ENCODE measurements around the gene NOX3.

Gene NOX3

GRCh38 chr6:155409391-155409790 is 46.2 kb downstream of the NOX3 start:
- H3K9me3 Mint-ChIP-seq: no peaks in the 10 kb centered on the region
- no peaks in the 10 kb centered on the region for H3K4me1 Mint-ChIP-seq (ENCODE audit: low read depth)
- H3K27me3 Mint-ChIP-seq (ENCODE audit: low read depth): no peaks in the 10 kb centered on the region
- no peaks in the 10 kb centered on the region for H3K36me3 Mint-ChIP-seq (ENCODE audit: low read depth)
- H3K27ac Mint-ChIP-seq: no peak overlapping the region
- H3K4me3 Mint-ChIP-seq: no peak overlapping the region

DNA sequence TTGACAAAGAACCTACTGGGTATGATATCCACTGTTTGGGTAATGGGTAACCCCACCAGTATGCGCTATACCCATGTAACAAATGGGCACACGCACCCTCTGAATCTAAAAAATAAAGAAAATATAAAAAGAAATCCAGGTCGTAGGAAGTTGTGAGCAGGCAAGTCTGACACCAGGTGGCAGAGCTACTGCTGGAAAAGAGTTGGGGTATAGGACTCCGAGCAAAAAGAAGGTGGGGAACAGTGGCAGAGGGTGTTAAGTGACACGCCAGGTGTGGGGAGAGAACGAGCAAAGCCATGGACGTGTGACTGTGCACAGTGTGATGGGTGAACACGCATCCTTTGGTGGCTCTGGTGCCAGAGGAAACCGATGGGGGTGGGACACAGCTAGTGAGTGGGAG is 46.7 kb downstream of the NOX3 start:
- Mint-ChIP-seq H3K27me3 (ENCODE audit: low read depth) (no peaks in the 10 kb centered on the region), H3K9me3 (no peaks in the 10 kb centered on the region), H3K4me1 (ENCODE audit: low read depth) (no peaks in the 10 kb centered on the region), H3K36me3 (ENCODE audit: low read depth) (no peaks in the 10 kb centered on the region), H3K4me3 (no peak overlapping the region), H3K27ac (no peak overlapping the region)

- no peaks in the 10 kb centered on the region for H3K27me3 Mint-ChIP-seq (ENCODE audit: low read depth)
- H3K27ac Mint-ChIP-seq: no peak overlapping the region
- H3K36me3 Mint-ChIP-seq (ENCODE audit: low read depth): no peaks in the 10 kb centered on the region
- H3K9me3 Mint-ChIP-seq: no peaks in the 10 kb centered on the region
- no peaks in the 10 kb centered on the region for H3K4me1 Mint-ChIP-seq (ENCODE audit: low read depth)
- H3K4me3 Mint-ChIP-seq: no peak overlapping the region
Measured at GRCh38 chr6:155408231-155408630, 47.4 kb downstream of the NOX3 start.

GRCh38 chr6:155406801-155407200 is 48.8 kb downstream of the NOX3 start:
- H3K9me3 Mint-ChIP-seq: no peaks in the 10 kb centered on the region
- no peak overlapping the region for H3K4me3 Mint-ChIP-seq
- H3K36me3 Mint-ChIP-seq (ENCODE audit: low read depth): no peaks in the 10 kb centered on the region
- H3K27me3 Mint-ChIP-seq (ENCODE audit: low read depth): no peaks in the 10 kb centered on the region
- no peaks in the 10 kb centered on the region for H3K4me1 Mint-ChIP-seq (ENCODE audit: low read depth)
- no peak overlapping the region for H3K27ac Mint-ChIP-seq

DNA sequence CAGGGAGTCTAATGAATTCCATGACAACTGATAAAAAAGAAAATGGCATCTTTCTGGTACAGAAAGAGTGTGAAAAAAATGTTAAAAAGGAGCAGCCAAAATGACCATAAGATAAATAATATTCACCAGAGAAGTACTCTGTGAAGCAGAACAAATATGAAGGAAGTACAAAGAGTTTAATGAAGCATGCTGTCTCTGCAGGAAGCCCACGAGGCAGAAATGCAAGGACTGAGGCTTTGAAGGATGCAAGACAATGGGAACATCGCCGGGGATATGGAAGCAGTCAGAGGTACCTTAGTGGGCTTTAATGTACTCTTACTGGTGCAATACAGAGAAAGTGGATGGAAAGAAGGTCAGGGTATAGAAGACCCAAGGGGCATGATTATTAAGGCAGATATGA is 50.7 kb downstream of the NOX3 start:
- Mint-ChIP-seq H3K27me3 (ENCODE audit: low read depth) (no peaks in the 10 kb centered on the region), H3K27ac (no peak overlapping the region), H3K36me3 (ENCODE audit: low read depth) (no peaks in the 10 kb centered on the region), H3K4me3 (no peak overlapping the region), H3K9me3 (no peaks in the 10 kb centered on the region), H3K4me1 (ENCODE audit: low read depth) (no peaks in the 10 kb centered on the region)

GRCh38 chr6:155402656-155403304 is 52.9 kb downstream of the NOX3 start:
- H3K4me3 Mint-ChIP-seq: no peak overlapping the region
- no peaks in the 10 kb centered on the region for H3K4me1 Mint-ChIP-seq (ENCODE audit: low read depth)
- H3K27me3 Mint-ChIP-seq (ENCODE audit: low read depth): no peaks in the 10 kb centered on the region
- H3K36me3 Mint-ChIP-seq (ENCODE audit: low read depth): no peaks in the 10 kb centered on the region
- no peak overlapping the region for H3K27ac Mint-ChIP-seq
- H3K9me3 Mint-ChIP-seq: no peaks in the 10 kb centered on the region

- Mint-ChIP-seq H3K9me3 (no peaks in the 10 kb centered on the region), H3K27me3 (ENCODE audit: low read depth) (peaks cover 3% of the 10 kb centered on the region), H3K27ac (no peak overlapping the region), H3K4me1 (ENCODE audit: low read depth) (no peaks in the 10 kb centered on the region), H3K4me3 (no peak overlapping the region), H3K36me3 (ENCODE audit: low read depth) (no peaks in the 10 kb centered on the region)
Measured at GRCh38 chr6:155400654-155400965, 55.0 kb downstream of the NOX3 start.

DNA sequence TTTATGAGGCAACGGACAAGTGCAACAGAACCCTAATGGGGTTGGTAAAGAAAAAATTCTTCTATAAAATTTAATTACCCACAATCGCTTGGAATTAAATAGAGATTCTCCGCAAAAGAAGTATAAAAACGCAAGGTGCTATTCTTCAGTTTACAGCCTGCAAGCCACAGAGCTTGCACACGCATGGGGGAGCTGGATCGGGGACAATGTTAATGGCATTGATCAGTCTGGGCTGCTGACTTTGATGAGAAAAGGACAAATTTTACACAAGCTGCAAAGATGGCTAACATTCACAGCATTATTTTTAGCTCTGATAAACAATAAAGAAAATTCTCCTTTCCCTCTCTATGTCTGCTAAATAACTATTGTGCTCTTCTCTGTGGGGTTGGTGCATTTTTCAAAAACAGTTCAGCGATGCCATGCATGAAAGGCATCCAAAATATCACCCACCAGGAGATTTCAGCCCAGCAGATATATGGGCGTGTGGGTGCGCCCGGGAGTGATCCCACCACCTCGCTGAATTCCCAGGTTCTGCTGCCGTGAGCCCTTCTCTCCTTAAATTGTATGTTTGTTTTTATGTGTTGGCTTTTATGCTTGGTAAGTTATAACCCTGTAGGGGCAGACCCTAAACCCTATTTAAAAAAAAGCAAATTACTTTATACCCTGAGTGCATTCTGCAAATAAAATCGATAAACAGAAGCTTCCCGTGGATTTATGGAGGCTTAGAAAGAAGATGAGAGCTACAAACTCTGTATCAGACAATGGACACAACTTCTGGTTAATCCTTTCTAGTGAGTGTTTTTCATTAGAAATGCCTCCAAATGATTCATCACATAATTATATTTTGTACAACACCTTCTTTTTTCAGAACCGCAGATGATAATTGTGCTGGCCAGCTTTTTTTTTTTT is 55.6 kb downstream of the NOX3 start:
- H3K4me1 Mint-ChIP-seq (ENCODE audit: low read depth): no peaks in the 10 kb centered on the region
- no peak overlapping the region for H3K4me3 Mint-ChIP-seq
- H3K27me3 Mint-ChIP-seq (ENCODE audit: low read depth): peaks cover 4% of the 10 kb centered on the region
- H3K36me3 Mint-ChIP-seq (ENCODE audit: low read depth): no peaks in the 10 kb centered on the region
- H3K9me3 Mint-ChIP-seq: no peaks in the 10 kb centered on the region
- no peak overlapping the region for H3K27ac Mint-ChIP-seq

- H3K36me3 Mint-ChIP-seq (ENCODE audit: low read depth): no peaks in the 10 kb centered on the region
- H3K27me3 Mint-ChIP-seq (ENCODE audit: low read depth): peaks cover 4% of the 10 kb centered on the region
- H3K9me3 Mint-ChIP-seq: no peaks in the 10 kb centered on the region
- H3K27ac Mint-ChIP-seq: no peak overlapping the region
- H3K4me3 Mint-ChIP-seq: no peak overlapping the region
- H3K4me1 Mint-ChIP-seq (ENCODE audit: low read depth): no peaks in the 10 kb centered on the region
Measured at GRCh38 chr6:155399062-155399744, 56.4 kb downstream of the NOX3 start.

GRCh38 chr6:155398701-155399061 is 57.0 kb downstream of the NOX3 start:
- Mint-ChIP-seq H3K4me3 (no peak overlapping the region), H3K36me3 (ENCODE audit: low read depth) (no peaks in the 10 kb centered on the region), H3K4me1 (ENCODE audit: low read depth) (no peaks in the 10 kb centered on the region), H3K27me3 (ENCODE audit: low read depth) (peaks cover 4% of the 10 kb centered on the region), H3K9me3 (no peaks in the 10 kb centered on the region), H3K27ac (no peak overlapping the region)

DNA sequence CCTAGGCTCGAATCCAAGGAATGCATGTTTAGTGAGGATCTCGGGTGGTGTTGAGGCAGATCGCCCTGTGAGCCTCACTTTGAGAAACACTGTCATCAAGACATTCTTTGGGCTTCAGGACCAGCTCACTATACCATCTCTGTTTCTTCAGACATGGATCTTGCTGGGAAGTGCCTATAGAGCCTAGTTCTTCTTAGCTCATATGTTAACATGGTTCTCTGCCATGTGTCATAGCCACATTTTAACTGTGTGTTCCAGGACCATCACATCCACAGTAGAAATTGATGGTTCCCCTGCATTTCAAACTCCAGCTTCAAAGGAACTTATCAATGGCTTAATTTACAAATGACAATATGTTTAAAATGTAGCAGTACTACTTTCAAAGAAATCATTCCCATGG is 57.4 kb downstream of the NOX3 start:
- no peaks in the 10 kb centered on the region for H3K4me1 Mint-ChIP-seq (ENCODE audit: low read depth)

DNA sequence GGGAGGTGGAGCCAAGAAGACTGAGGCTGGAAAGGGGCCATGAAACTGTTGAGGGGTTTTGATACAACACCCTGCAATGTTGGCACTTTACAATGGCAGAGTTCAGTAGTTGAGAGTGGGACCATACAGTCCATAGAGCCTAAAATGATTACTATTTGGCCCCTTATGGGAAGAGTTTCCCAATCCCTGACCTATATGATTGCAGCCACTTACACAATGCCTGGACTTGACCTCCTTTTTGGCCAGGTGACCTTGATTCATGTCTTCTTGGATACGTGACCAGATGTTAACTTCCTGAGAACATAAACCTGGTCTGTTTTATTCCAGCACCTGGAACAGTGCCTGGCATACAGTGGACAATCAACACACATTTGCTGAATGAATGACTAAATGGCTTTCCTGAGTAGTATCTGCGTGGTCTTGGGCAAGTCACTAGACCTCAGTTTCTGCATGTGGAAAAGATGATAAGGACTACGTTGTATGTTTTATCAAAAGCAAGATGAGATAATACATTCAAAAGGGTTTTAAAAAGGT is 58.4 kb downstream of the NOX3 start:
- Mint-ChIP-seq H3K36me3 (ENCODE audit: low read depth) (no peaks in the 10 kb centered on the region), H3K27ac (no peak overlapping the region), H3K4me3 (no peak overlapping the region)

More for the DNA sequence above, 57.4 kb downstream of the NOX3 start:
- Mint-ChIP-seq H3K4me3 (no peak overlapping the region), H3K9me3 (no peaks in the 10 kb centered on the region), H3K27ac (no peak overlapping the region), H3K27me3 (ENCODE audit: low read depth) (peaks cover 4% of the 10 kb centered on the region), H3K36me3 (ENCODE audit: low read depth) (no peaks in the 10 kb centered on the region)

DNA sequence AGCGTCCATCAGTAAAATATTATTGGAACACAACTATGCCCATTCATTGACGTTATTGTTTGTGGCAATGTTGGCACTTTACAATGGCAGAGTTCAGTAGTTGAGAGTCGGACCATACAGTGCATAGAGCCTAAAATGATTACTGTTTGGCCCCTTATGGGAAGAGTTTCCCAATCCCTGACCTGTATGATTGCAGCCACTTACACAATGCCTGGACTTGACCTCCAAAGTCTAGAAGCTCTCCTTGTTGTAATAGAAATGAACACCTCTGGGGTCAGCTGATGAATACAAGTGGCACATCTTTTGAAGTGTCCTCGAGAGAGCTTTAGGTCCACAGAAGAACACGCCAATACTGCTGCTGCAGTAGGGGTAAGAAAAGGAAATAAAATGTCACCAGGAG is 59.0 kb downstream of the NOX3 start:
- Mint-ChIP-seq H3K27me3 (ENCODE audit: low read depth) (peaks cover 4% of the 10 kb centered on the region), H3K27ac (no peak overlapping the region), H3K36me3 (ENCODE audit: low read depth) (no peaks in the 10 kb centered on the region), H3K9me3 (no peaks in the 10 kb centered on the region), H3K4me1 (ENCODE audit: low read depth) (no peaks in the 10 kb centered on the region), H3K4me3 (no peak overlapping the region)

More for the DNA sequence above, 58.4 kb downstream of the NOX3 start:
- peaks cover 4% of the 10 kb centered on the region for H3K27me3 Mint-ChIP-seq (ENCODE audit: low read depth)
- no peaks in the 10 kb centered on the region for H3K9me3 Mint-ChIP-seq
- H3K4me1 Mint-ChIP-seq (ENCODE audit: low read depth): no peaks in the 10 kb centered on the region

DNA sequence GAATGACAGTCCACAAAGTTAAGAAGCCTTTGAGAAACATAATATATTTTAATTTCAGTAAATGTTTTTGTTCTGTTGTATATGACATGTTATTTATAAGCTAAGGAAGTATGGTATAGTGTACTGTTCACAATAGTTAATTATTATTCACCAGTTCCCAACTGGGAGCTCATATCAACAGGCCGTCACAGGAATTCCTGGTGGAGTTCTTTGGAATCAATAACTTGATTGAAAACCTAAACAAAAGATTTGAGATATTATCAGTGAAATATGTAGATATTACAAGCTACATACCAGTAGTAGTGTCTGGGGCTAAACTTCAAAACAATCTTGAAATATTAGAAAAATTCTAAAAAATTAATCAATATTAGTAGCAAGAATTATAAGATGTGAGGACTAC is 60.3 kb downstream of the NOX3 start:
- H3K36me3 Mint-ChIP-seq (ENCODE audit: low read depth): no peaks in the 10 kb centered on the region
- H3K9me3 Mint-ChIP-seq: no peaks in the 10 kb centered on the region
- no peaks in the 10 kb centered on the region for H3K4me1 Mint-ChIP-seq (ENCODE audit: low read depth)
- peaks cover 4% of the 10 kb centered on the region for H3K27me3 Mint-ChIP-seq (ENCODE audit: low read depth)
- H3K27ac Mint-ChIP-seq: no peak overlapping the region
- no peak overlapping the region for H3K4me3 Mint-ChIP-seq

- no peak overlapping the region for H3K27ac Mint-ChIP-seq
- peaks cover 32% of the 10 kb centered on the region for H3K9me3 Mint-ChIP-seq
- no peaks in the 10 kb centered on the region for H3K4me1 Mint-ChIP-seq (ENCODE audit: low read depth)
- H3K27me3 Mint-ChIP-seq (ENCODE audit: low read depth): no peaks in the 10 kb centered on the region
- peaks cover 4% of the 10 kb centered on the region for H3K36me3 Mint-ChIP-seq (ENCODE audit: low read depth)
- no peak overlapping the region for H3K4me3 Mint-ChIP-seq
Measured at GRCh38 chr6:155389130-155389529, 66.5 kb downstream of the NOX3 start.

Data from T-helper 1 cell treated with Interleukin-12 subunit alpha and Interleukin-12 subunit beta and Interleukin-4 antibody, amounts not matched to agents 30 μg/mL and 1 μg/mL, for 36 hours (primary cell).